Skeletal muscle cell (primary cell): ENCODE measurements around the gene SMIM35.

Experiments
- DNase-seq: peaks from one replicate; pipeline ENCODE4 v3.0.0-alpha.2; 2010; ENCODE audit warnings: low read depth
- H3K4me3 ChIP-seq: 2 replicates; pipeline ENCODE4 v1.5.1; 2011; ENCODE audit warnings: low read depth, mild to moderate bottlenecking, control low read depth, low read length, moderate library complexity

The SMIM35 gene

DNA sequence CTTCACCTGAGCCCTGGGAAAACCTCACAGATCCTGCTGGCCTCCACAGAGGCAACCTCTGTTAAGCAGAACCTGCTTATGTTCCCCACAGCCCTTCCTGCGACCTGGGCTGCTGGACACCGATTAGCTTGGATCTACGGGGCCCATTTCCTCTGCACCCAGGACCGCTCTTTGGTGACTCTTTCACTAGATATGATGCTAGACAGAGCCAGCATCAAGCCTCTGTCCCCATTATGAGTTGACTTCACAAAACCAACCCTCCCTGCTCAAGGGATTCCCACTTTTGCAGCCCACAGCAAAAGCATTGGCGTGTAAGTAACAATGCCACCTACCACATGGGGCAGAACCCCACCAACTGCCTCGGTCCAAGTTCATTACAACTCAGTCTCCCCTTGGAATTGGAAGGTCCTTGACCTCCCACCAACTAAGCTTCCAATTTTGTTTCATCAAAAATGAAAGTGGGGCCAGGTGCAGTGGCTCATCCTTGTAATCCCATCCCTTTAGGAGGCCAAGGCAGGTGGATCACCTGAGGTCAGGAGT, 25.1 kb downstream of the SMIM35 start:
- no peak overlapping the region for H3K4me3 ChIP-seq
- DNase-seq = no peak

DNA sequence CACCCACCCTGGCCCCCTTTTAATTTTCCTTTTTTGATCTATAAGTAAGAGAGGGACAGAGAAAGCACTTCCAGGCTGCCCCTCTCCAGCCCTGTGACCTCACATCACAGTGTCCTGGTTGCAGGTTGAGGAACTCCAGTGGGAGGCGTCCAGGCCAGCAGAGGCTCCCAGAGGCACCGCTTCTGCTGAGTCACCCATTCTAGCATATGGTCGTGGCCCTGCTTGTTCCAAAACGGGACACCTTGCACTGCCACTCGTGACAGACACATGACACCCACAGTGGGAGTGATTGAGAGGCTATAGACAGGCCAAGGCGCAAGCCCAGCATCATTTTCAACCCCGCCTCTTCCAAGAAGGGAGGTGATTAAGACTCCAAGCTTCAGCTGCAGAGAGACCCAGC, 25.9 kb downstream of the SMIM35 start:
- no peak overlapping the region for H3K4me3 ChIP-seq
- DNase-seq = no peak

DNA sequence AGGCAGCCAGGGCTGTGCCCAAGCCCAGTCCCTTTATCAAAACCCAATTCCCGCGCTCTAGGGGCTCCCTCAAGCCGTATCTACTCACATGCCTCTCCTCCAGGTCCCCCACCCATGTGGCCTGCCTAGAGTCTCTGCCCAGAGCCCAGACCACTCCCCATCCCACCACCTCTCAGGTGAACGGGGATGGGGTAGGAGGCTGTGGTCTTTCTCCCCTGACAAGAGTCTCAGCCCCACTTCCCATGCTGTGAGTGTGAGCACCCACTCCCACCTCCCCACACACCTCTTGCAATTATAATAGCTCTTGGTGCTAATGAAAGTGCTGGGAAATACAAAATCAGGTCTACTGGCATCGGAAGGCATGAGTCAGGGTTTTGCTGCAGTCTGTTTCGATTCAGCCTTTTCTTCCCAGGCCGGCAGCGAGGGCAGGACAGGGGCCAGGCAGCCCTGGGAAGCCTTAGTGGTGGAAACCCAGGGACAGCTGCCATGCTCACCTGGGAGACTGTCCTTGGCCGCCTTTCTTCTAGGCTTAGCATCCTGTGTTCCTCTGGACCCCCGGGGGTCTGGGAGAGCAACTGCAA, 26.6 kb downstream of the SMIM35 start:
- DNase-seq = no peak
- no peak overlapping the region for H3K4me3 ChIP-seq

DNA sequence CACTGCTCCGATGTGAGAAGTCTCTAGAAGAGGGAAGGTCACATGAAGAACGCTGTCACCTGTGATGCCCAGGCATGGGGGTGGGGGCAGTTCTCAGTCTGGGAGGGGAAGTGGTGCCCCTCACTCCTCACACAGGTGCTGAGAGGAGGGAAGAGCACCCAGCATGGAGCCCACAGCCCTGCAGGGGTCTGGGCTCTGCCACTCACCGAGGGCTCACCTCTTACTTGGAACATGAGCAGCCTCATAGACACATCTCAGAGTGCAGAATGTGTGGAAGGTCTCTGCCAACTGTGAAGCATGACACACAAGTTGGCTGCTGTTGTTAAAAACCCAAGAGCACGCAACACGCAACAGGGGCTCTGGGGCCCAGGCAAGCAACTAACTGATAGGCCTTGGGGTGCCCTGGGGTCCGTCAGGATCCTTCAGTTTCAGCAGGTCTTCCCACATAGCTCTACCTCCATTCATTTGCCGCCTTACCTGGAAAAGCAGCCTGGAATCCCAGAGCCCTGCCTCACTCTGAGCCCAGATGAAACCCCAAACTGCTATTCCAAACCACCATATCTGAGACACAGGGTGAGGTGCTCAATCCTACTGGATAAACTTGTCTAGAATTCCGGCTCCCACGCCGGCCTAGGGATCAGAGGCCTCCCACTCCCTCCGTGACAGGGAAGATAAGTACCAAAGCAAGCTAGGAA, 27.4 kb downstream of the SMIM35 start:
- no peak overlapping the region for H3K4me3 ChIP-seq
- DNase-seq = no peak

DNA sequence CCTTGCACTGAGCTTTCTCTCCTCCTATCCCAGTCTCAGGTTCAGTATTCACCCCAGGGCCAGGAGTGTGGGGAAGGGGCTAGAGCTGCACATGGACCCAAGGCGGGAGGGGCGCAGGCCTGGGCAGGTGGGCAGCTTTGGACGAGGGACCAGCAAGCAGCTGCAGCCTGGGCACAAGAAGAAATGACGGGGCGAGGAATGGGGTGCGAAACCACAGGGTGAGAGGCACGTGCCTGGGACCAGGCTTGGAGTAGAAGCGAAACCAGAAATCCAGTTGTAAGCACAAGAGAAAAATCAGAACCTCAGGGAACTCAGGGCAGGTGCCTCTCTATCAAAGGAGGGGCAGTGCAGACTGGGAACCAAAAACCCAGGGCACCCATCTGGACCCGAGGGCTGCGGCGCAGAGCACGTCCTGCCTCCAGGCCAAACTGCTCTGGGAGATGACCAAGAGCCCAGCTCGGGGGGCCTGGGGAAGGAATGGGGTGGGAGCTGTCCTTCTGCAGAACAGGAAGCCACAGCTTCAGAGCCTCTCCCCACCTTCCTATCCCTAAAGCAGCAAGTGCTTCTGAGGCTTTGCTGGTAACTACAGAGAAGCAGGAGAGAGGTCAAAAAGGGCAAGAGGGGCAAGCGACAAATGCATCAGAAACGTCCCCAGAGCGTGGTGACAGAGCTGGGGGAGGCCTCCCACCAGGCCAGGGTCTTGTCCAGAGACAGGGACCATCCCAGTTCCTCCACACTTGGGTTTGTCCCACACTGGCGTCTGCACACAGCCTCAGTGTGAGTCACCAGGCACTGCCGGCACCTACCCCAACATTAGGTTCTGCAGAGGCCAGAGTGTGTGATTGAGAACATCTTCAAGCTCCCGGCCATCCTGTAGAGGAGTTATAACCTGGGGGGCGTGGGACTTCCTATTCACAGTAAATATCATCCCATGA, 28.2 kb downstream of the SMIM35 start:
- no peak for DNase-seq
- H3K4me3 ChIP-seq = no peak overlapping the region

DNA sequence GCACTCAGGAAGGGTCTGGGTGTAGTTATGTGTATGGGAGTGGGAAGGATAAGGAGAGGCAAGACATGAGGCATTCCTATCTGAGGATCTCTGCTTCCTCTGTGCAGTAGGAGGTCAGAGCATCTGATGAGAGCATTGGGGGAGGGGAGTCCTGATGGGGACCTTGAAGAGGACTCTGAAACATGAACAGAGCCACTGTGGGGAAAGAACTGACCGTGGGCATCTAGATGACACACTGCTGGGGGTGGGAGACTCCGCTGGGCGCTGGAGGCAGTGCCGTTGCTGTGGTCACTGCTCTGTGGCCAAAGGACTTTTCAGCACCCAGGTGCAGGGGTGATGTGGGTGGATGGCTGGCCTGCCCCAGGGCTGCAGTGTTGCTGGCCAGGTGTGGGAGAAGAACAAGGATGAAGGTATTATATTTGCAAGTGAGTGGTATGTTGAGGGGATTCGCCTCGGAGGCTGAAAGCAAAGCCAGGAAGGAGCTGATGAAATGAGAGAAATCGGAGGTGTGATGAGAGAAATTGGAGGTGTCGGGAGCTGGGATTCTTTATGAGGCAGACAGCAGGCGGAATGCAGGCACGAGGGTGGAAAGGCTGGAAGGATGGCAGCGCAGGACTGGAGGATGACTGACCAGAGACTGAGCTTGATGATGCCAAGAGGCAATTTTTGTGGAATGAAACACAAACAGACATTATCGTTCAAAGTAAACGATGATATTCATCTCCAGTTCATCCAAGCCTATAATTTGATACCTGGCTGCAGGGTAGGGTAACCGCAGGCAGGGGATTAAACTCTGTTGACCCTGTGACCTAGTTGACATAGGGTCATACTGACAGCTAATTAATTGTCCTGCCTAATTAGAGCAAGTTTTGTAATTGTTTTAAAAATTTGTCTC, 29.3 kb downstream of the SMIM35 start:
- no peak overlapping the region for H3K4me3 ChIP-seq

DNA sequence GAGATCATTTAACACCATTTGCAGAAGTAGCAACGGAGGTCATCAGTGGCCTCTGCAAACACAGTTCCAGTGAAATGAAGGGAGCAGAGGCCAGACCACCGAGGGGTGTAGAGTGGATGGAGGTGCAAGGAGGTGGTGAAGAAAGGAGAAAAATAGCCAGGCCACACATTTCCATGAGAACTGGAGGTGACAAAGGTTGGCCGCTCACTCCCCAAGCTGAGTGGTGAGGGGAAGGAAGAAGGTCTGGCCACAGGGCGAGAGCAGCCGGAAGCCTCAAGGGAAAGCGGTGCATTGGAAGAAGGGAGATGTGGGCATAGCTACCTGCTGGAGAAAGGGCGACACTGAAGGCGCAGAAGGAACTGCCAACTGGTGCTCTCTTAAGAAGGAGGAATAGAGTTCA, 30.0 kb downstream of the SMIM35 start:
- no peak for DNase-seq
- H3K4me3 ChIP-seq = no peak overlapping the region

More for the DNA sequence above, 29.3 kb downstream of the SMIM35 start:
- no peak for DNase-seq

DNA sequence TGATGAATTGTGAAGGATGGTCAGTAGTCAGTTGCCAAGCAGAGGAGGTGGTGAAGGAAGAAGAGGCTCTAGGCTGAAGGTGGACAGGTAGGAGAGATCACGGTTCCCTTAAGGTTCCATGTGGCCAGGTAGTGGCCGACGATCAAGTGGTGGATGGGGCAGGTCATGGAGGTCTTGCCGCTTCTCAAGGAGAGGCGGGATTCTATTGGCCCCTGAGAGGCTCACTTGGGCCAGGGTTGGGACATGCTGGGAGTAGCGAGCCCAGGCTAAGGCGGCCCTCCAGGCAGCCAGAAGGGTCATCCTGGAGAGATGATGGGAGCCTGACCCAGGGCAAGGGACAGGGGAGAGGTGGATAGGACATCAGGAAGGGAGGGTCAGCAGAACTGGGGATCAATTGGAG, 30.8 kb downstream of the SMIM35 start:
- H3K4me3 ChIP-seq = no peak overlapping the region

DNA sequence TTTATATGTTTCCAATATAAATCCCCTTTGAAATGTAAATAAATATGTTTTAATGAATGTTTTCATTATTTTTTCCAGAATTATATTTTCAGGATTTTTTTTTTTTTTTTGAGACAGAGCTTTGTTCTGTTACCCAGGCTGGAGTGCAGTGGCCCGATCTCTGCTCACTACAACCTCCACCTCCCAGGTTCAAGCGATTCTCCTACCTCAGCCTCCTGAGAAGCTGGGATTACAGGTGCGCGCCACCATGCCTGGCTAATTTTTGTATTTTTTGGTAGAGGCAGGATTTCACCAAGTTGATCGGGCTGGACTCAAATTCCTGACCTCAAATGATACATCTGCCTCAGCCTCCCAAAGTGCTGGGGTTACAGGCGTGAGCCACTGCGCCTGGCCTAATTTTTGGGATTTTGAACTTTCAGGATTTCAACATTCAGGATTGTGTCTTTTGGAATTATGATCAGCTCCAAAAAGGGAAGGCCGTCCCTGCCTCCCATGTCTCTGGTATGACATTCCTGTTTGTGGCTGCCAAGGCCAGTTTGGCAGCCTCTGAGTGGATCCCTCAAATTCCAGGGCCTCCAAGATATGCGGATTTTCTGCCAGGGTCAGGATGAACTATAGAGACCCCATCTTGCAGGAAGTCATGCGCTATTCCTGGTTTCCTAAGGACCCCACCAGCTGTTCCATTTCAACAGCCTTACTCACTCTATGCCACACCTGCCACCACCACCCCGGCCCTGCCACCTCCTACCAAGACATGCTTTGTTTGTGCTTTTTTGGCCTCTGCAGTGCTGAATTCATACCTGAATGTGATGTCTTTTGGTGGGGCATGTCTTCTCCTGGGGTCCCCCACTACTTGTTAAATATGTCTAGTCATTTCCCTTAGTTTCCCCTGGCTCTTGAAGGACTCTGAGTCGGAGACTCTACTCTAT, 31.8 kb downstream of the SMIM35 start:
- DNase-seq = no peak

More for the DNA sequence above, 30.8 kb downstream of the SMIM35 start:
- DNase-seq = no peak

DNA sequence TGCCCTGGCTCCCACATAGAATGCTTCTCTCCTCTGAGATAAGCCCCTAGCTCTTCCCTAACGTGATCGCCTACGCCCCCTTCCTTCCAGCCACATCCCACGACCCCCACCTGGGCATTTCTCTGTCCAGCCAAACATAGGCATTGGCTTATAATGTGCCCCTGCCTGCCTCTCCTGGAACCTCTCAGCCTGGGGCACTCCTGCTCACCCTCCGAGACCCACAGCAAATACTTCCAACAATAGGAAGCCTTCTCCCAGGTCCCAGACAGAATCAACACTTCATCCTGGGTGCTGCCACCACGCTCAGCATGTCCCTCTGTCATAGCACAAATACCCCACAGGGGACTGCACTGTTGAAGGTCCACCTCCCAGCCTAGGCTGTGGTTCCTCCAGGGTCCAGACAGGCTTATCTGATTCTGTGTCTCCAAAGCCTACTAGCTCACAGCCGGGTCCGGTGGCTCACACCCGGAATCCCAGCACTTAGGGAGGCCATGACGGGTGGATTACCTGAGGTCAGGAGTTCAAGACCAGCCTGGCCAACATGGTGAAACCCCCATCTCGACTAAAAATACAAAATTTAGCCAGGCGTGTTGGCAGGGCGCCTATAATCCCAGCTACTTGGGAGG, 34.1 kb downstream of the SMIM35 start:
- no peak overlapping the region for H3K4me3 ChIP-seq
- DNase-seq = no peak

More for the DNA sequence above, 31.8 kb downstream of the SMIM35 start:
- no peak overlapping the region for H3K4me3 ChIP-seq

DNA sequence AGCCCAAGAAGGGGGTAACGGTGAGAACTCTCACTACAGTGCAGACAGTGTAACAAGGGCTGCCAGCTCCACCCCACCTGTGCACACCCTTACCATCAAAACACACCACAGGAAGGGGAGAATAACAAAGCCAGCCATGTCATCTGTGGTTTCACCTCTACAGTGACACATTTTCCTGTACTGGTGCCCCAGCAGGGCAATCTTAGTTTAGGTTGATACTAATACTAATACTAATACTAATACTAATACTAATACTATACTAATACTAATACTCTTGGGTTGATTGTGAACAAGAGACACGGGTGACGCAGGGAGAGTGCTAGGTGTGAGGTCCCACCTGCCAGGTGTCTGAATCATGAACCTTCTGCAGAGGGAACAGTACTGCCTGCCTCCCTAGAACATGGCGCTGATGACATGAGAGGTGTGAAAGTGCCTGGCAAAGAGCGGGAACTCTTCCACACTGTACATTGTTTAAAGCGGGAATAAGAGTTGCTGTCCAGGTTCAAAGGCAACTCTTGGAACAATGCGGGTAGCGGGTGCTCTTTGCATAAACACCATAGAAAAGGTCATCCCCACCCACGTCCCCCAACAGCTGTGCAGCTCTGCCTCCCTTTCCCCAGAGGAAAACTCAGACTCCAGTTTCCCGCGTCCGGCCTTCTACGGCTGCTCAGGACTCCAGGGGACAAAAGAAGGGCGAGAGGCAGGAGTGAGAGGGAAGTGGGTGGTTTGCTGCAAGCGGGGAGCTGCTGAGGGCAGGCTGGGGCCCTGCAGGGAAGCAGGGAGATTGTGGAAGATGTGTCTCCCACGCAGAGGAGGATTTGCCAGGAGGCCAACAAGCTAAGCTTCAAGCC, 34.9 kb downstream of the SMIM35 start:
- DNase-seq = no peak
- no peak overlapping the region for H3K4me3 ChIP-seq

DNA sequence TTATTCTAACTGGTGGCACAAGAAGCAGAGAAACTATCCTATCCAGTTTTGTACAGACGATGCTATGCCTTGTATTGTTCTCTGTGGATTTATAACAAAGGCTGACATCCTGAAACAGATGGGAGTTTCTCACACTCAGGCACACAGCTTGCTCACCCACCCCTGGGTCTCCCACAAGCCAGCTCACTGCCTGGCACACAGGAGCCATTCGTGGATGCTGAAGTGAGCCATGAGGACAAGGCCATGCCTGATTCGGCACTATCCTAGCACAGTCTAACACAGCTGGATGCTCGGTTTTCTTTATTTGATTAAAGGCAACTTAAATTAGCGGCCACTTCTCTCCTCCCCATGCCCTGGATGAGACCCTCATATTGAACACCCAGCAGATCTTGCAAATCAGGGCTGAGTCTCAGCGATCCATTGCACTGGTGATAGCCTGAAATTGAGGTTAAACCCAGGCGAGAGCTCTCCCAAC, 35.6 kb downstream of the SMIM35 start:
- no peak for DNase-seq
- H3K4me3 ChIP-seq = no peak overlapping the region

DNA sequence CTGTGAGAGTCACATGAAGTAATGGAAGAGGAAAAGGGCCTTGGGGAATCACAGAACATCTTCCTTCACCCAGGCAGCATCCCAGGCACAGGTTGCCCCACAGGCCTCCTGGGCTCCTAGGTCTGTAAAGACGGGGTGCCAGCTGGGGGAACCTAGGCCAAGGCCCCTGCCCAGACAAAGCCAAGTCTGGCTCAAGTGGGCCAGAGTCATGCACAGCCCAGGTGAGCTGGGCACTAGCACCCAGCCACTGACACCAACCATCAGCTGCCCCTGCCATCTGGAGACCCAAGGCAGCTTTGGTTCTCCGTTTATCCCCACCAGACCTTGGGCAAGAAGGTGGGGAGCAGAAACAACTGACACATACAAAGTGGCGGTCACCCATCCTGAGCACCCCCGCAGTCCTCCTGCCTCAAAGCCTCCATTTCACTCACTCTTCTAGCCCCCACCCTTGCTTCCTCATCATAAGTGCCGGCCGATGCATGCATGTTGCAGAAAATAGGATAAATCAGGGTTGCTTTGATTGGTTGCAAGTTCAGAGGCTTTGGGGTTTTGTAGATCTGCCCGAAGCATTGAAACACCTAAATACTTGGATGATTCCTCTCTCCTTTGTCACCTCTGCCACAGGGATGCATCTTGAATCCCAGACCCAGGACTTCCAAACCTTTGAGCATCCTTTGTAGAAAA, 36.4 kb downstream of the SMIM35 start:
- no peak for DNase-seq
- no peak overlapping the region for H3K4me3 ChIP-seq

DNA sequence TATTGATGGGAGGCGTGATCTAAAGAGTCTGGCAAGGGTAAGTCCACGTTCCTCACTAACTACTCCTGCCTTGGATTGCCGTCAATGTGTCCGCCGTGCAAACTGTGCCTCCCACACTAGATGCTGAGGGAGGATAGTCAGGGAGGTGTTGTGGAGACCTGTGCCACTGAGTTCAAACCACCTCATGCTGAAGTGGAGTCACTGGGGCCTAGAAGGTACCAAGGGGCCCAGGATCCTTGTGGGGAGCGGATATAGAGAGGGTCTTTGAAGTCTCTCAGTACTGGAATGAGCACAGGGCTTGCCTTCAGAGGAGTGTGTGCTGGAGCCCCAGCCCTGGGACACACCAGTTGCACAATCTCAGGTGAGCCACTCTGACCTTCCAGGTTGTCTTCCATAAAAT, 37.0 kb downstream of the SMIM35 start:
- no peak overlapping the region for H3K4me3 ChIP-seq
- DNase-seq = no peak

DNA sequence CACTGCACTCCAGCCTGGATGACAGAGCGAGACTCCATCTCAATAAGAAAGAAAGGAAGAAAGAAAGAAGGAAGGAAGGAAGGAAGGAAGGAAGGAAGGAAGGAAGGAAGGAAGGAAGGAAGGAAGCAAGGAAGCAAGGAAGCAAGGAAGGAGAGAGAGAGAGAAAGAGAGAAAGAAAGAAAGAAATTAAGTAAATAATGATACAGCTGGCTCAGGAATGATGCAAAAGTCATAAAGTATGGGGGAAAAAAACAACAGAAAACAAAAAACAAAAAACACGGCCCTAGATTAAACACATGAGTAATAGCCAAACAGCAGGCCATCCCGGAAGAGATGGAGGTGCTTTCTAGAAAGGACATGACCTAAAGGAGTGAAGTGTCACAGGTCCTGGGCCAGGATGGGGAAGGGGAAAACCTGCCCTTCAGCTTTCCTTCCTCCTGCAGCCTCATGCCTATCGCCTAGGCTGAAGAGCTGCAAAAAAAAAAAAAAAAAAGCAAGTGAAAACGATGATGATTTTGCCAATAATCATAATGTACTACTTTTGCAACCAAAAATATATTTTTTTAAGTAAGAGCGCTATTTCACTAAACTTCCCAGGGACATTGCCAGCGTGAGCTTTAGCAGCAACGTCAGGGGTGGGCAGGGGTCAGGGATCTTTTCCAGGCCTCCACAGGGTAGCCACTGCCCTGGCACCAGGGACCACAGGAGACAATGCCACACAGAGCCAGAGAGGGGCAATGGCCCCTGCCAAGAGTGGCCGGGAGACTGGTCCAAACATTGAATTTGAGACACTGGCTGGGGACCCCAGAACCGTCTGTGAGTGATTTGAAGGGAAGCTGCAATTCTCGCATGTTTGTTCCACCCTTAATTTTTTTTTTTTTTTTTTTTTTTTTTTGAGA, 38.0 kb downstream of the SMIM35 start:
- DNase-seq = no peak

More for the DNA sequence above, 38.0 kb downstream of the SMIM35 start:
- H3K4me3 ChIP-seq = no peak overlapping the region
